Suprapubic skin (tissue), 4 donors: ENCODE data around the gene KCNK5. TPM values are rescaled to one million over a fixed set of nuclear protein-coding genes. Genes with fewer than 3 reads are reported as not detected.
A peak's percentile ranks its signal among the peaks of the same experiment; 100 is the strongest.

ENCODE experiments used
- DNase-seq, 2 donors: peaks; one replicate each; pipeline ENCODE4 v3.0.0-alpha.2; 2019; ENCODE audit warnings: low spot score in 2 of 2
- H3K27ac ChIP-seq: fragments of 200-600 bp; sonication (generic); one replicate; pipeline ENCODE4 v1.5.1; 2019
- H3K27me3 ChIP-seq: fragments of 200-600 bp; sonication (generic); one replicate; pipeline ENCODE4 v1.5.1; 2019
- H3K36me3 ChIP-seq: fragments of 200-600 bp; sonication (generic); one replicate; pipeline ENCODE4 v1.5.1; 2019
- H3K4me1 ChIP-seq: fragments of 200-600 bp; sonication (generic); one replicate; pipeline ENCODE4 v1.5.1; 2019
- H3K4me3 ChIP-seq: fragments of 200-600 bp; sonication (generic); one replicate; pipeline ENCODE4 v1.5.1; 2019; ENCODE audit warnings: mild to moderate bottlenecking
- H3K9me3 ChIP-seq: fragments of 200-600 bp; sonication (generic); one replicate; pipeline ENCODE4 v1.5.1; 2019
- CTCF ChIP-seq, 2 donors: fragments of 200-600 bp in 1 of 2; fragments of 450-650 bp in 1 of 2; sonication (generic) in 1 of 2; IDR thresholded peaks; one replicate each; pipeline ENCODE4 v1.5.1; 2016 to 2019; ENCODE audit warnings: antibody characterized with exemption in 2 of 2, mild to moderate bottlenecking in 1 of 2, moderate library complexity in 1 of 2
- EP300 ChIP-seq: sonication (generic); formaldehyde crosslinking; IDR thresholded peaks from one replicate; pipeline ENCODE4 v1.6.1; 2017; ENCODE audit warnings: antibody characterized with exemption
- POLR2A ChIP-seq, 2 donors: fragments of 450-650 bp; IDR thresholded peaks; one replicate each; pipeline ENCODE4 v1.6.1; 2017; ENCODE audit warnings: antibody characterized with exemption in 2 of 2, mild to moderate bottlenecking in 2 of 2, moderate library complexity in 2 of 2
- POLR2AphosphoS5 ChIP-seq, 3 donors: sonication (generic); formaldehyde crosslinking; IDR thresholded peaks; one replicate each; pipeline ENCODE4 v1.6.1; 2017; ENCODE audit warnings: antibody characterized with exemption in 3 of 3
- WGBS: methylation state at CpG from one replicate; pipeline ENCODE4 v1.1.5; 2018; 5-methylcytosine and 5-hydroxymethylcytosine counted together
- total RNA-seq, 4 donors: library from RNA; depleted of rRNA; stranded (reverse); fragments of >200 nt; gene quantifications; one replicate each; pipeline ENCODE4 v1.1.0, GENCODE V29; 2016

KCNK5 gene, protein sequence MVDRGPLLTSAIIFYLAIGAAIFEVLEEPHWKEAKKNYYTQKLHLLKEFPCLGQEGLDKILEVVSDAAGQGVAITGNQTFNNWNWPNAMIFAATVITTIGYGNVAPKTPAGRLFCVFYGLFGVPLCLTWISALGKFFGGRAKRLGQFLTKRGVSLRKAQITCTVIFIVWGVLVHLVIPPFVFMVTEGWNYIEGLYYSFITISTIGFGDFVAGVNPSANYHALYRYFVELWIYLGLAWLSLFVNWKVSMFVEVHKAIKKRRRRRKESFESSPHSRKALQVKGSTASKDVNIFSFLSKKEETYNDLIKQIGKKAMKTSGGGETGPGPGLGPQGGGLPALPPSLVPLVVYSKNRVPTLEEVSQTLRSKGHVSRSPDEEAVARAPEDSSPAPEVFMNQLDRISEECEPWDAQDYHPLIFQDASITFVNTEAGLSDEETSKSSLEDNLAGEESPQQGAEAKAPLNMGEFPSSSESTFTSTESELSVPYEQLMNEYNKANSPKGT
- 10 to 100 TPM; 18.6 to 43.9 (median 26.3) TPM for total RNA-seq

DNA sequence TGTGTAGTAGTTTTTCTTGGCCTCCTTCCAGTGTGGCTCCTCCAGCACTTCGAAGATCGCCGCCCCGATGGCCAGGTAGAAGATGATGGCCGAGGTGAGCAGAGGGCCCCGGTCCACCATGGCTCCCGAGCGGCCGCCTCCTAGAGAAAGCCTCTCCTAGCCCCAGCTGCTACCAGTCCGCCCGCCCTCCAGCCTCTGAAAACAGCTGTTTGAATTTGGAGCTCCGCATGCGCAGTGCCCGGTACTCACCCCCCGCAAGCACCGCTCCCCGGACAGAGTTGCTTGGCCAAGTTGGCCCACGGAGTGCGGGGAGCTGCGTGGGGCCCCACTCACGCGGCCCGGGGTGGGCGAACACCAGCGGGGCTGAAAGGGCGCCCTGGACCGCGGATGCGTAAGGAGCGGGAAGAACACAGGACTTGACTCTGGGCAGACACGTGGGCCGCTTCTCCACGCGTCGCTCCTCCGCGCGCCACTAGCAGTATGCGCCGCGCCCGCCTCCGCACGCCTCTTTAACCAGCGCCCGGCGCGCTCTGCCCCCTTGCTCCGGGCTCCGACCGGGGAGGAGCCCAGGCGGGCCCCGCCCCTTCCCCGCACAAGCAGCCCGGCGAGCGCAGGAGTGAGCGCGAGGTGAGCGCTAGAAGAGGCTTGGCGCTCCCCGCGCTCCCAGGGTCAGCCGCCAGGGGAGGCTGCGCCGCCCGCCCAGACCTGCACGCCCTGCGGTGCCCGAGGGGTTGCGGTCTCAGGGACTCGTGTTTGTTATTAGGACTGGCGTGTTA, at the start of gene KCNK5:
Gene KCNK5 (minus strand): TSS at position 484 of the 776 bp plus-strand sequence. CDS start 364 bp downstream, at position 120.
- Histone ChIP-seq H3K27me3 (peaks cover 20% of the 10 kb centered on the region), H3K4me3 (peak within 1 kb of the TSS; percentile 48), H3K27ac (peak within 1 kb of the TSS; percentile 56), H3K4me1 (peaks cover 17% of the 10 kb centered on the region), H3K36me3 (no peaks in the 10 kb centered on the region), H3K9me3 (no peaks in the 10 kb centered on the region)
- peak in 2 of 3 donors; percentile 33 to 36 for TF ChIP-seq POLR2AphosphoS5 (IDR thresholded peaks at IDR 0.05)
- TF ChIP-seq EP300 = no peak
- peak; percentile 41 to 64 for TF ChIP-seq CTCF (IDR thresholded peaks at IDR 0.05)
- 0% methylated on average over 13 of the region's 73 CpGs for WGBS
- DNase-seq = peak in 1 of 2 donors; percentile 76

DNA sequence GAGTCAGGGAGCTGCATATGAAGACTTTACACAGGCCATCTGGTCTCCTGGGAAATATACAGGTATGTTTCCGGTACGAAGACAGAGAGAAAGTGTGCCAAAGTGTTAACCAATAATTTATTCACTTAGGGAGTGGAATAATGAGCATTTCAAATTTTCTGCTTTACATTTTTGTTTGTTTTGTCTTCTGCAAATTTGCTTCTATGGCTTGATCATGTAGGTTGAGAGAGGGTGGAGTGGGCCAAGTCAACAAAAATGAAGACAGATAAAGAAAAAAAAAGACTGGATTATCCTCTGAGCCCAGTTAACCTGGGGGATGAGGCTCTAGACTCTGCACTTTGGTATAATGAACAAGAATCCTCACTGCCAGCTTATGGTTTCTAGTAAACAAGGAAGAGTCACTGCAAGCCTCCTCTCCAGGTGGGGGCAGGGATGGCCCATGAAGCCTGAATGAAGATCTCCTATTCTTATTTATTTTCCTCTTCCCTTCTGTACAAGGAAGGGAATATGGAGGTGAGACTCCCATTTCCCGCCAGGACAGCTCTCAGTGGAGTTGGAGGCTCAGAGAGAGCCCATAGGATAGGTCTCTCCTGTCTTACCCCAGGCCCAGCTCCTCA, 47.2 kb upstream of the KCNK5 start:
- no peaks in the 10 kb centered on the region for H3K36me3 ChIP-seq
- no peak for DNase-seq
- no peaks in the 10 kb centered on the region for H3K9me3 ChIP-seq
- TF ChIP-seq POLR2A (IDR thresholded peaks at IDR 0.05) (no peak), CTCF (IDR thresholded peaks at IDR 0.05) (no peak), POLR2AphosphoS5 (IDR thresholded peaks at IDR 0.05) (no peak), EP300 (no peak)
- no peak overlapping the region for H3K27ac ChIP-seq
- peaks cover 3% of the 10 kb centered on the region for H3K27me3 ChIP-seq
- H3K4me1 ChIP-seq = peaks cover 7% of the 10 kb centered on the region
- H3K4me3 ChIP-seq = no peak overlapping the region
- WGBS = 72% methylated on average over 3 of the region's 3 CpGs

DNA sequence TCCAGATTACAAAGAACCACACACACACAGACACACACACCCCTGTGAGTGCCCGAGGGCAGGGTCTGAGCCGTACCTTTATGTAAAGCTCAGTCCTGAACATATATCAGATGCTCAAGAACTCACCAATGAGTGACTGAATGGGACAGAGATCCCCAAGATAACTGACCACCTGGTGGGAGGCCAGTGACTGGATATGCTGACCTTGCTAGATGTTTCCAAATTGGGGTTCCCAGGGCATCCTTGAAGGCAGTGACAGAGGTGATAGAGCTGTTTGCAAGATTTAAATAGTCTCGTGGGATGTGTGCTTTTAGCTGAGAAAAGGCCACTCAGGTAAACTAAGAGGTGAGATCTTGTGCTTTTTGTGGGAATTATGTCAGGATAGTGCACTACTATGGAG, 45.6 kb upstream of the KCNK5 start:
- WGBS = 91% methylated on average over 3 of the region's 3 CpGs
- no peak overlapping the region for H3K27ac ChIP-seq
- no peaks in the 10 kb centered on the region for H3K9me3 ChIP-seq
- DNase-seq = no peak
- no peak overlapping the region for H3K4me3 ChIP-seq
- peaks cover 3% of the 10 kb centered on the region for H3K4me1 ChIP-seq
- TF ChIP-seq POLR2A (IDR thresholded peaks at IDR 0.05) = no peak
- TF ChIP-seq POLR2AphosphoS5 (IDR thresholded peaks at IDR 0.05) = no peak
- no peak for TF ChIP-seq CTCF (IDR thresholded peaks at IDR 0.05)
- no peak for TF ChIP-seq EP300
- peaks cover 3% of the 10 kb centered on the region for H3K27me3 ChIP-seq
- no peaks in the 10 kb centered on the region for H3K36me3 ChIP-seq

- H3K9me3 ChIP-seq = no peaks in the 10 kb centered on the region
- WGBS = 66% methylated on average over 4 of the region's 4 CpGs
- H3K27ac ChIP-seq = no peak overlapping the region
- no peak for DNase-seq
- H3K4me1 ChIP-seq = no peaks in the 10 kb centered on the region
- peaks cover 3% of the 10 kb centered on the region for H3K27me3 ChIP-seq
- H3K4me3 ChIP-seq = no peak overlapping the region
- TF ChIP-seq EP300 (no peak), POLR2AphosphoS5 (IDR thresholded peaks at IDR 0.05) (no peak), CTCF (IDR thresholded peaks at IDR 0.05) (no peak), POLR2A (IDR thresholded peaks at IDR 0.05) (no peak)
- H3K36me3 ChIP-seq = no peaks in the 10 kb centered on the region
Observed at GRCh38 chr6:39274471-39274870, 45.2 kb upstream of the KCNK5 start.
